CD8-positive, alpha-beta memory T cell (primary cell): ENCODE results near the gene SLC25A21. TPM values are rescaled to one million over a fixed set of nuclear protein-coding genes. Genes with fewer than 3 reads are reported as not detected.

Experiments
- CTCF ChIA-PET: fragments of 350-600 bp; sonication (Branson Sonifier 250); formaldehyde crosslinking; loops from one replicate; lab custom pipeline; 2021; ENCODE audit warnings: antibody characterized with exemption; lab: Charles Lee
- POLR2A ChIA-PET: fragments of 350-600 bp; sonication (Branson Sonifier 250); formaldehyde crosslinking; loops from one replicate; lab custom pipeline; 2021; ENCODE audit warnings: antibody characterized with exemption; lab: Charles Lee
- DNase-seq, 5 donors: peaks; one replicate each; pipeline versions ENCODE4 v3.0.0 to v3.0.0-alpha.2; 2020 to 2022; ENCODE audit warnings: mixed read lengths in 1 of 5
- H3K27ac ChIP-seq: one replicate; pipeline ENCODE4 v1.7.0; 2013; ENCODE audit warnings: low read depth, mild to moderate bottlenecking, low read length, moderate library complexity
- H3K27me3 ChIP-seq: 2 replicates; pipeline ENCODE4 v1.7.0; 2013; ENCODE audit warnings: low read length, mild to moderate bottlenecking; ENCODE audit not compliant: insufficient read depth, poor library complexity, severe bottlenecking
- H3K36me3 ChIP-seq: 2 replicates; pipeline ENCODE4 v1.7.0; 2013; ENCODE audit warnings: mild to moderate bottlenecking, low read length, moderate library complexity; ENCODE audit not compliant: insufficient read depth
- H3K4me1 ChIP-seq: 2 replicates; pipeline ENCODE4 v1.7.0; 2013; ENCODE audit warnings: mild to moderate bottlenecking, low read length, moderate library complexity; ENCODE audit not compliant: insufficient read depth
- H3K4me3 ChIP-seq: 2 replicates; pipeline ENCODE4 v1.7.0; 2013; ENCODE audit warnings: mild to moderate bottlenecking, low read length
- H3K9me3 ChIP-seq: 2 replicates; pipeline ENCODE4 v1.7.0; 2013; ENCODE audit warnings: mild to moderate bottlenecking, low read length
- H3K27ac Mint-ChIP-seq, 8 donors: one replicate each; pipeline ENCODE4 v1.8.0; 2020 to 2021; ENCODE audit warnings: mixed read lengths in 8 of 8, mild to moderate bottlenecking in 6 of 8, inconsistent platforms in 3 of 8, moderate library complexity in 3 of 8
- H3K27me3 Mint-ChIP-seq, 2 donors: one replicate each; pipeline ENCODE4 v1.8.0; 2020 to 2021; ENCODE audit warnings: mixed read lengths in 2 of 2, mild to moderate bottlenecking in 1 of 2, moderate library complexity in 1 of 2
- H3K36me3 Mint-ChIP-seq, 3 donors: one replicate each; pipeline ENCODE4 v1.8.0; 2020 to 2021; ENCODE audit warnings: mixed read lengths in 3 of 3, inconsistent platforms in 1 of 3, mild to moderate bottlenecking in 1 of 3
- H3K4me1 Mint-ChIP-seq, 3 donors: one replicate each; pipeline ENCODE4 v1.8.0; 2020 to 2021; ENCODE audit warnings: mixed read lengths in 3 of 3, inconsistent platforms in 1 of 3, mild to moderate bottlenecking in 1 of 3
- H3K4me3 Mint-ChIP-seq, 7 donors: one replicate each; pipeline ENCODE4 v1.8.0; 2020 to 2021; ENCODE audit warnings: mixed read lengths in 7 of 7, mild to moderate bottlenecking in 6 of 7, moderate library complexity in 4 of 7, inconsistent platforms in 2 of 7
- H3K9me3 Mint-ChIP-seq, 5 donors: one replicate each; pipeline ENCODE4 v1.8.0; 2020 to 2022; ENCODE audit warnings: mixed read lengths in 5 of 5, mild to moderate bottlenecking in 3 of 5, moderate library complexity in 2 of 5, inconsistent platforms in 1 of 5
- polyA plus RNA-seq: library from polyadenylated mRNA; unstranded; fragments of 300-500 nt; fragmentation: Illumina TruSeq; gene quantifications from one replicate; pipeline ENCODE4 v1.2.3, GENCODE V29; 2021
- total RNA-seq, 2 experiments: library from RNA; stranded (reverse); gene quantifications; one replicate each; pipeline ENCODE4 v1.2.3, GENCODE V29; 2021

The SLC25A21 gene
- total and polyA plus RNA-seq, 3 experiments from 2014 or later = not detected

GRCh38 chr14:37019488-37019887, 152.9 kb downstream of the SLC25A21 start:
- POLR2A ChIA-PET = no interaction called here
- H3K27ac Mint-ChIP-seq = no peak overlapping the region
- Histone ChIP-seq H3K27ac (no peak overlapping the region), H3K36me3 (no peaks in the 10 kb centered on the region), H3K4me3 (no peak overlapping the region), H3K27me3 (no peaks in the 10 kb centered on the region), H3K4me1 (no peaks in the 10 kb centered on the region), H3K9me3 (no peaks in the 10 kb centered on the region)
- no peaks in the 10 kb centered on the region for H3K27me3 Mint-ChIP-seq
- CTCF ChIA-PET = no interaction called here
- no peaks in the 10 kb centered on the region for H3K36me3 Mint-ChIP-seq
- H3K4me1 Mint-ChIP-seq = no peaks in the 10 kb centered on the region
- H3K4me3 Mint-ChIP-seq = no peak overlapping the region
- H3K9me3 Mint-ChIP-seq = peaks cover 0 to 22% (median 3%) of the 10 kb centered on the region in 5 donors
- DNase-seq = no peak

GRCh38 chr14:37018571-37019240, 153.7 kb downstream of the SLC25A21 start:
- no peaks in the 10 kb centered on the region for H3K4me1 Mint-ChIP-seq
- POLR2A ChIA-PET = no interaction called here
- H3K9me3 Mint-ChIP-seq = peaks cover 0 to 29% (median 4%) of the 10 kb centered on the region in 5 donors
- DNase-seq = no peak
- H3K27ac ChIP-seq = no peak overlapping the region
- no peaks in the 10 kb centered on the region for H3K36me3 Mint-ChIP-seq
- H3K4me3 Mint-ChIP-seq = no peak overlapping the region
- H3K27me3 ChIP-seq = no peaks in the 10 kb centered on the region
- no peak overlapping the region for H3K4me3 ChIP-seq
- H3K36me3 ChIP-seq = no peaks in the 10 kb centered on the region
- H3K9me3 ChIP-seq = no peaks in the 10 kb centered on the region
- H3K27me3 Mint-ChIP-seq = no peaks in the 10 kb centered on the region
- no peaks in the 10 kb centered on the region for H3K4me1 ChIP-seq
- H3K27ac Mint-ChIP-seq = no peak overlapping the region
- CTCF ChIA-PET = no interaction called here

- no peaks in the 10 kb centered on the region for H3K27me3 Mint-ChIP-seq
- CTCF ChIA-PET = no interaction called here
- POLR2A ChIA-PET = no interaction called here
Measured at GRCh38 chr14:37013078-37013477, 159.3 kb downstream of the SLC25A21 start.

GRCh38 chr14:36998686-36999085, 173.7 kb downstream of the SLC25A21 start:
- no peak for DNase-seq
- no peaks in the 10 kb centered on the region for H3K27me3 Mint-ChIP-seq
- Histone ChIP-seq H3K4me1 (no peaks in the 10 kb centered on the region), H3K27me3 (no peaks in the 10 kb centered on the region), H3K4me3 (no peak overlapping the region), H3K9me3 (no peaks in the 10 kb centered on the region), H3K27ac (no peak overlapping the region), H3K36me3 (no peaks in the 10 kb centered on the region)
- H3K27ac Mint-ChIP-seq = no peak overlapping the region
- H3K9me3 Mint-ChIP-seq = peaks cover 1 to 19% (median 2%) of the 10 kb centered on the region in 5 donors
- no peak overlapping the region for H3K4me3 Mint-ChIP-seq
- no peaks in the 10 kb centered on the region for H3K4me1 Mint-ChIP-seq
- POLR2A ChIA-PET = no interaction called here
- H3K36me3 Mint-ChIP-seq = no peaks in the 10 kb centered on the region
- CTCF ChIA-PET = no interaction called here

More at GRCh38 chr14:37013078-37013477, 159.3 kb downstream of the SLC25A21 start:
- Histone ChIP-seq H3K27me3 (no peaks in the 10 kb centered on the region), H3K36me3 (no peaks in the 10 kb centered on the region), H3K27ac (no peak overlapping the region), H3K9me3 (no peaks in the 10 kb centered on the region), H3K4me1 (no peaks in the 10 kb centered on the region), H3K4me3 (no peak overlapping the region)
- H3K4me3 Mint-ChIP-seq = no peak overlapping the region
- no peaks in the 10 kb centered on the region for H3K36me3 Mint-ChIP-seq
- H3K9me3 Mint-ChIP-seq = peaks cover 0 to 13% (median 4%) of the 10 kb centered on the region in 5 donors
- H3K4me1 Mint-ChIP-seq = no peaks in the 10 kb centered on the region
- DNase-seq = no peak
- H3K27ac Mint-ChIP-seq = no peak overlapping the region

- Histone ChIP-seq H3K4me3 (no peak overlapping the region), H3K9me3 (no peaks in the 10 kb centered on the region), H3K27ac (no peak overlapping the region), H3K36me3 (no peaks in the 10 kb centered on the region), H3K4me1 (no peaks in the 10 kb centered on the region), H3K27me3 (no peaks in the 10 kb centered on the region)
- Mint-ChIP-seq H3K9me3 (peaks cover 1 to 11% (median 2%) of the 10 kb centered on the region in 5 donors), H3K4me1 (no peaks in the 10 kb centered on the region), H3K4me3 (no peak overlapping the region), H3K36me3 (no peaks in the 10 kb centered on the region), H3K27ac (no peak overlapping the region), H3K27me3 (no peaks in the 10 kb centered on the region)
- DNase-seq = no peak
- POLR2A ChIA-PET = no interaction called here
- CTCF ChIA-PET = no interaction called here
Measured at GRCh38 chr14:36997843-36998242, 174.6 kb downstream of the SLC25A21 start.

GRCh38 chr14:36996857-36997590, 175.4 kb downstream of the SLC25A21 start:
- no peaks in the 10 kb centered on the region for H3K36me3 ChIP-seq
- Mint-ChIP-seq H3K9me3 (peaks cover 1 to 11% (median 2%) of the 10 kb centered on the region in 5 donors), H3K4me3 (no peak overlapping the region), H3K4me1 (no peaks in the 10 kb centered on the region), H3K36me3 (no peaks in the 10 kb centered on the region), H3K27me3 (no peaks in the 10 kb centered on the region), H3K27ac (no peak overlapping the region)
- no peaks in the 10 kb centered on the region for H3K4me1 ChIP-seq
- no peaks in the 10 kb centered on the region for H3K9me3 ChIP-seq
- ChIA-PET POLR2A (no interaction called here), CTCF (no interaction called here)
- no peaks in the 10 kb centered on the region for H3K27me3 ChIP-seq
- no peak overlapping the region for H3K4me3 ChIP-seq
- no peak for DNase-seq
- no peak overlapping the region for H3K27ac ChIP-seq

GRCh38 chr14:36996133-36996856, 176.1 kb downstream of the SLC25A21 start:
- Histone ChIP-seq H3K27me3 (no peaks in the 10 kb centered on the region), H3K4me3 (no peak overlapping the region), H3K9me3 (no peaks in the 10 kb centered on the region), H3K27ac (no peak overlapping the region), H3K4me1 (no peaks in the 10 kb centered on the region), H3K36me3 (no peaks in the 10 kb centered on the region)
- Mint-ChIP-seq H3K4me3 (no peak overlapping the region), H3K36me3 (no peaks in the 10 kb centered on the region), H3K27me3 (no peaks in the 10 kb centered on the region), H3K9me3 (peaks cover 1 to 11% (median 2%) of the 10 kb centered on the region in 5 donors), H3K4me1 (no peaks in the 10 kb centered on the region), H3K27ac (no peak overlapping the region)
- DNase-seq = no peak
- ChIA-PET POLR2A (no interaction called here), CTCF (no interaction called here)

- no peak overlapping the region for H3K27ac ChIP-seq
- no peaks in the 10 kb centered on the region for H3K4me1 ChIP-seq
- ChIA-PET CTCF (no interaction called here), POLR2A (no interaction called here)
- DNase-seq = no peak
- H3K4me3 ChIP-seq = no peak overlapping the region
- H3K36me3 Mint-ChIP-seq = no peaks in the 10 kb centered on the region
- H3K27me3 Mint-ChIP-seq = no peaks in the 10 kb centered on the region
- H3K4me1 Mint-ChIP-seq = no peaks in the 10 kb centered on the region
- no peaks in the 10 kb centered on the region for H3K36me3 ChIP-seq
- no peaks in the 10 kb centered on the region for H3K27me3 ChIP-seq
- H3K27ac Mint-ChIP-seq = no peak overlapping the region
- H3K9me3 Mint-ChIP-seq = peaks cover 0 to 9% (median 2%) of the 10 kb centered on the region in 5 donors
- no peaks in the 10 kb centered on the region for H3K9me3 ChIP-seq
- no peak overlapping the region for H3K4me3 Mint-ChIP-seq
Measured at GRCh38 chr14:36989806-36990205, 182.6 kb downstream of the SLC25A21 start.
